CD8-positive, alpha-beta memory T cell (primary cell): ENCODE measurements around the gene RPH3AL. TPM values are rescaled to one million over a fixed set of nuclear protein-coding genes. Genes with fewer than 3 reads are reported as not detected.

Experiments
- CTCF ChIA-PET: fragments of 350-600 bp; sonication (Branson Sonifier 250); formaldehyde crosslinking; loops from one replicate; lab custom pipeline; 2021; ENCODE audit warnings: antibody characterized with exemption; lab: Charles Lee
- POLR2A ChIA-PET: fragments of 350-600 bp; sonication (Branson Sonifier 250); formaldehyde crosslinking; loops from one replicate; lab custom pipeline; 2021; ENCODE audit warnings: antibody characterized with exemption; lab: Charles Lee
- DNase-seq, 5 donors: peaks; one replicate each; pipeline versions ENCODE4 v3.0.0 to v3.0.0-alpha.2; 2020 to 2022; ENCODE audit warnings: mixed read lengths in 1 of 5
- H3K27ac ChIP-seq: one replicate; pipeline ENCODE4 v1.7.0; 2013; ENCODE audit warnings: low read depth, mild to moderate bottlenecking, low read length, moderate library complexity
- H3K27me3 ChIP-seq: 2 replicates; pipeline ENCODE4 v1.7.0; 2013; ENCODE audit warnings: low read length, mild to moderate bottlenecking; ENCODE audit not compliant: insufficient read depth, poor library complexity, severe bottlenecking
- H3K36me3 ChIP-seq: 2 replicates; pipeline ENCODE4 v1.7.0; 2013; ENCODE audit warnings: mild to moderate bottlenecking, low read length, moderate library complexity; ENCODE audit not compliant: insufficient read depth
- H3K4me1 ChIP-seq: 2 replicates; pipeline ENCODE4 v1.7.0; 2013; ENCODE audit warnings: mild to moderate bottlenecking, low read length, moderate library complexity; ENCODE audit not compliant: insufficient read depth
- H3K4me3 ChIP-seq: 2 replicates; pipeline ENCODE4 v1.7.0; 2013; ENCODE audit warnings: mild to moderate bottlenecking, low read length
- H3K9me3 ChIP-seq: 2 replicates; pipeline ENCODE4 v1.7.0; 2013; ENCODE audit warnings: mild to moderate bottlenecking, low read length
- H3K27ac Mint-ChIP-seq, 8 donors: one replicate each; pipeline ENCODE4 v1.8.0; 2020 to 2021; ENCODE audit warnings: mixed read lengths in 8 of 8, mild to moderate bottlenecking in 6 of 8, inconsistent platforms in 3 of 8, moderate library complexity in 3 of 8
- H3K27me3 Mint-ChIP-seq, 2 donors: one replicate each; pipeline ENCODE4 v1.8.0; 2020 to 2021; ENCODE audit warnings: mixed read lengths in 2 of 2, mild to moderate bottlenecking in 1 of 2, moderate library complexity in 1 of 2
- H3K36me3 Mint-ChIP-seq, 3 donors: one replicate each; pipeline ENCODE4 v1.8.0; 2020 to 2021; ENCODE audit warnings: mixed read lengths in 3 of 3, inconsistent platforms in 1 of 3, mild to moderate bottlenecking in 1 of 3
- H3K4me1 Mint-ChIP-seq, 3 donors: one replicate each; pipeline ENCODE4 v1.8.0; 2020 to 2021; ENCODE audit warnings: mixed read lengths in 3 of 3, inconsistent platforms in 1 of 3, mild to moderate bottlenecking in 1 of 3
- H3K4me3 Mint-ChIP-seq, 7 donors: one replicate each; pipeline ENCODE4 v1.8.0; 2020 to 2021; ENCODE audit warnings: mixed read lengths in 7 of 7, mild to moderate bottlenecking in 6 of 7, moderate library complexity in 4 of 7, inconsistent platforms in 2 of 7
- H3K9me3 Mint-ChIP-seq, 5 donors: one replicate each; pipeline ENCODE4 v1.8.0; 2020 to 2022; ENCODE audit warnings: mixed read lengths in 5 of 5, mild to moderate bottlenecking in 3 of 5, moderate library complexity in 2 of 5, inconsistent platforms in 1 of 5
- polyA plus RNA-seq: library from polyadenylated mRNA; unstranded; fragments of 300-500 nt; fragmentation: Illumina TruSeq; gene quantifications from one replicate; pipeline ENCODE4 v1.2.3, GENCODE V29; 2021
- total RNA-seq, 2 experiments: library from RNA; stranded (reverse); gene quantifications; one replicate each; pipeline ENCODE4 v1.2.3, GENCODE V29; 2021

The RPH3AL gene
- total and polyA plus RNA-seq, 3 experiments from 2014 or later, result 0.91 to 3.7 (median 2.0) TPM

- no peak overlapping the region for H3K27ac ChIP-seq
- DNase-seq, result peak in 1 of 5 donors; percentile 41
- no peak overlapping the region for H3K4me3 ChIP-seq
- ChIA-PET CTCF (no interaction called here), POLR2A (no interaction called here)
- no peaks in the 10 kb centered on the region for H3K27me3 ChIP-seq
- H3K36me3 Mint-ChIP-seq, result peaks cover 0 to 1% (median 0%) of the 10 kb centered on the region in 3 donors
- no peaks in the 10 kb centered on the region for H3K36me3 ChIP-seq
- H3K27ac Mint-ChIP-seq, result peak overlapping the region in 1 of 8 donors; percentile 81
- H3K4me1 Mint-ChIP-seq, result no peaks in the 10 kb centered on the region
- no peaks in the 10 kb centered on the region for H3K9me3 ChIP-seq
- no peaks in the 10 kb centered on the region for H3K4me1 ChIP-seq
- H3K9me3 Mint-ChIP-seq, result no peaks in the 10 kb centered on the region
- H3K4me3 Mint-ChIP-seq, result no peak overlapping the region
- H3K27me3 Mint-ChIP-seq, result no peaks in the 10 kb centered on the region
These were observed 46.5 kb downstream of the RPH3AL start for GRCh38 chr17:306116-306515.

GRCh38 chr17:305090-305976 lies 47.3 kb downstream of the RPH3AL start:
- peak in 1 of 5 donors; percentile 39 for DNase-seq
- Histone ChIP-seq H3K27ac (no peak overlapping the region), H3K9me3 (no peaks in the 10 kb centered on the region), H3K27me3 (no peaks in the 10 kb centered on the region), H3K4me3 (no peak overlapping the region), H3K4me1 (no peaks in the 10 kb centered on the region), H3K36me3 (no peaks in the 10 kb centered on the region)
- Mint-ChIP-seq H3K4me1 (no peaks in the 10 kb centered on the region), H3K4me3 (no peak overlapping the region), H3K27ac (no peak overlapping the region), H3K36me3 (peaks cover 0 to 1% (median 0%) of the 10 kb centered on the region in 3 donors), H3K27me3 (no peaks in the 10 kb centered on the region), H3K9me3 (no peaks in the 10 kb centered on the region)
- ChIA-PET CTCF (no interaction called here), POLR2A (no interaction called here)

GRCh38 chr17:304461-304860 lies 48.1 kb downstream of the RPH3AL start:
- H3K27ac Mint-ChIP-seq, result no peak overlapping the region
- no peaks in the 10 kb centered on the region for H3K4me1 Mint-ChIP-seq
- ChIA-PET POLR2A (no interaction called here), CTCF (no interaction called here)
- H3K36me3 ChIP-seq, result no peaks in the 10 kb centered on the region
- H3K9me3 Mint-ChIP-seq, result no peaks in the 10 kb centered on the region
- H3K36me3 Mint-ChIP-seq, result peaks cover 0 to 1% (median 0%) of the 10 kb centered on the region in 3 donors
- H3K4me3 ChIP-seq, result no peak overlapping the region
- no peak overlapping the region for H3K27ac ChIP-seq
- peak in 1 of 5 donors; percentile 18 for DNase-seq
- no peaks in the 10 kb centered on the region for H3K27me3 Mint-ChIP-seq
- no peaks in the 10 kb centered on the region for H3K27me3 ChIP-seq
- no peak overlapping the region for H3K4me3 Mint-ChIP-seq
- no peaks in the 10 kb centered on the region for H3K9me3 ChIP-seq
- H3K4me1 ChIP-seq, result no peaks in the 10 kb centered on the region

GRCh38 chr17:303168-303567 lies 49.4 kb downstream of the RPH3AL start:
- no peak overlapping the region for H3K27ac ChIP-seq
- H3K9me3 ChIP-seq, result no peaks in the 10 kb centered on the region
- CTCF ChIA-PET, result no interaction called here

GRCh38 chr17:302300-302698 lies 50.3 kb downstream of the RPH3AL start:
- CTCF ChIA-PET, result no interaction called here
- H3K27ac Mint-ChIP-seq, result no peak overlapping the region
- Histone ChIP-seq H3K9me3 (no peaks in the 10 kb centered on the region), H3K27me3 (no peaks in the 10 kb centered on the region), H3K4me1 (no peaks in the 10 kb centered on the region), H3K36me3 (no peaks in the 10 kb centered on the region), H3K4me3 (no peak overlapping the region), H3K27ac (no peak overlapping the region)
- no peak overlapping the region for H3K4me3 Mint-ChIP-seq
- POLR2A ChIA-PET, result no interaction called here
- H3K27me3 Mint-ChIP-seq, result no peaks in the 10 kb centered on the region
- no peaks in the 10 kb centered on the region for H3K9me3 Mint-ChIP-seq
- DNase-seq, result no peak
- no peaks in the 10 kb centered on the region for H3K4me1 Mint-ChIP-seq
- peaks cover 0 to 1% (median 0%) of the 10 kb centered on the region in 3 donors for H3K36me3 Mint-ChIP-seq

More at GRCh38 chr17:303168-303567, 49.4 kb downstream of the RPH3AL start:
- no peaks in the 10 kb centered on the region for H3K27me3 ChIP-seq
- H3K27ac Mint-ChIP-seq, result no peak overlapping the region
- H3K9me3 Mint-ChIP-seq, result no peaks in the 10 kb centered on the region
- no peak overlapping the region for H3K4me3 ChIP-seq
- POLR2A ChIA-PET, result no interaction called here
- peaks cover 0 to 1% (median 0%) of the 10 kb centered on the region in 3 donors for H3K36me3 Mint-ChIP-seq
- no peaks in the 10 kb centered on the region for H3K36me3 ChIP-seq
- no peaks in the 10 kb centered on the region for H3K4me1 ChIP-seq
- DNase-seq, result no peak
- H3K4me3 Mint-ChIP-seq, result no peak overlapping the region
- no peaks in the 10 kb centered on the region for H3K27me3 Mint-ChIP-seq
- no peaks in the 10 kb centered on the region for H3K4me1 Mint-ChIP-seq

GRCh38 chr17:301681-302299 lies 50.8 kb downstream of the RPH3AL start:
- Histone ChIP-seq H3K27ac (no peak overlapping the region), H3K4me1 (no peaks in the 10 kb centered on the region), H3K4me3 (no peak overlapping the region), H3K36me3 (no peaks in the 10 kb centered on the region), H3K27me3 (no peaks in the 10 kb centered on the region), H3K9me3 (no peaks in the 10 kb centered on the region)
- ChIA-PET CTCF (no interaction called here), POLR2A (no interaction called here)
- DNase-seq, result no peak
- H3K27ac Mint-ChIP-seq, result no peak overlapping the region
- peaks cover 0 to 1% (median 0%) of the 10 kb centered on the region in 3 donors for H3K36me3 Mint-ChIP-seq
- no peaks in the 10 kb centered on the region for H3K4me1 Mint-ChIP-seq
- no peaks in the 10 kb centered on the region for H3K9me3 Mint-ChIP-seq
- no peaks in the 10 kb centered on the region for H3K27me3 Mint-ChIP-seq
- no peak overlapping the region for H3K4me3 Mint-ChIP-seq

- H3K36me3 Mint-ChIP-seq, result peaks cover 0 to 1% (median 0%) of the 10 kb centered on the region in 3 donors
- H3K4me1 Mint-ChIP-seq, result no peaks in the 10 kb centered on the region
- H3K36me3 ChIP-seq, result no peaks in the 10 kb centered on the region
- no peak overlapping the region for H3K4me3 ChIP-seq
- H3K9me3 Mint-ChIP-seq, result no peaks in the 10 kb centered on the region
- H3K4me3 Mint-ChIP-seq, result no peak overlapping the region
- no peaks in the 10 kb centered on the region for H3K4me1 ChIP-seq
- H3K27ac Mint-ChIP-seq, result no peak overlapping the region
- no peaks in the 10 kb centered on the region for H3K27me3 ChIP-seq
- H3K27me3 Mint-ChIP-seq, result no peaks in the 10 kb centered on the region
- ChIA-PET CTCF (no interaction called here), POLR2A (no interaction called here)
- no peaks in the 10 kb centered on the region for H3K9me3 ChIP-seq
- DNase-seq, result peak in 1 of 5 donors; percentile 37
- no peak overlapping the region for H3K27ac ChIP-seq
These were observed 51.7 kb downstream of the RPH3AL start for GRCh38 chr17:300881-301280.

GRCh38 chr17:299546-299945 lies 53.1 kb downstream of the RPH3AL start:
- ChIA-PET CTCF (no interaction called here), POLR2A (no interaction called here)
- no peaks in the 10 kb centered on the region for H3K27me3 ChIP-seq
- H3K27me3 Mint-ChIP-seq, result no peaks in the 10 kb centered on the region
- no peaks in the 10 kb centered on the region for H3K36me3 ChIP-seq
- H3K4me1 ChIP-seq, result no peaks in the 10 kb centered on the region
- no peak overlapping the region for H3K4me3 Mint-ChIP-seq
- DNase-seq, result peak in 1 of 5 donors; percentile 39
- peaks cover 0 to 1% (median 0%) of the 10 kb centered on the region in 3 donors for H3K36me3 Mint-ChIP-seq
- H3K4me1 Mint-ChIP-seq, result no peaks in the 10 kb centered on the region
- no peak overlapping the region for H3K4me3 ChIP-seq
- H3K9me3 Mint-ChIP-seq, result no peaks in the 10 kb centered on the region
- no peak overlapping the region for H3K27ac ChIP-seq
- no peak overlapping the region for H3K27ac Mint-ChIP-seq
- H3K9me3 ChIP-seq, result no peaks in the 10 kb centered on the region
